Activated naive CD4-positive, alpha-beta T cell treated with anti-CD3 and anti-CD28 coated beads, Interleukin-2, amount 50 U/mL, for 24 hours (primary cell): ENCODE measurements around the gene CHD5.

ENCODE experiments used
- H3K27ac Mint-ChIP-seq: one replicate; pipeline ENCODE4 v1.8.0; 2021; ENCODE audit warnings: mild to moderate bottlenecking, mixed read lengths
- H3K27me3 Mint-ChIP-seq: one replicate; pipeline ENCODE4 v1.8.0; 2021; ENCODE audit warnings: mixed read lengths
- H3K36me3 Mint-ChIP-seq: one replicate; pipeline ENCODE4 v1.8.0; 2021; ENCODE audit warnings: mixed read lengths
- H3K4me1 Mint-ChIP-seq: one replicate; pipeline ENCODE4 v1.8.0; 2021; ENCODE audit warnings: mixed read lengths
- H3K4me3 Mint-ChIP-seq: one replicate; pipeline ENCODE4 v1.8.0; 2021; ENCODE audit warnings: mild to moderate bottlenecking, mixed read lengths
- H3K9me3 Mint-ChIP-seq: one replicate; pipeline ENCODE4 v1.8.0; 2021; ENCODE audit warnings: mixed read lengths

CHD5 gene

GRCh38 chr1:6124746-6125365, 55.3 kb downstream of the CHD5 start:
- H3K4me1 Mint-ChIP-seq, result peaks cover 7% of the 10 kb centered on the region
- no peak overlapping the region for H3K27ac Mint-ChIP-seq
- H3K9me3 Mint-ChIP-seq, result no peaks in the 10 kb centered on the region
- no peak overlapping the region for H3K4me3 Mint-ChIP-seq
- H3K27me3 Mint-ChIP-seq, result peaks cover 2% of the 10 kb centered on the region
- no peaks in the 10 kb centered on the region for H3K36me3 Mint-ChIP-seq

DNA sequence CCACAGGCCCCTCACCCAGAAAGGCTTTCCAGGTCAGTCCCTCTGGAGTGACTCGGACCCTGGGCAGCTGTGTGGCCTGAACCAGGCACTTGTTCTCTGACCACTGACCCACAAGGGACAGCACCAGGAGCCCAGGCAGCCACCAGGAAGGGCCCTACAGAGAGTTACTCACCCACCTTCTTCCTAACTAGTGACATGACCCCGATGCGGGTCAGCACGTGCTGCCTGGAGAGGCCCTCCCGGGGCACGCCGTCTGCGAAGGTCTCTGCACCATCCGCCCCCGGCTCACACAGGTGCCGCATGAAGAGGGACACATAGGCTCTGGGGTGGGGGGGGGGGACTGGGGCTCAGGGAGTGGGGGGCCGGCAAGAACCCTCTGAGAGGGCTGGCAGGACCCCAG, 55.8 kb downstream of the CHD5 start:
- peaks cover 7% of the 10 kb centered on the region for H3K4me1 Mint-ChIP-seq
- H3K27ac Mint-ChIP-seq, result no peak overlapping the region
- H3K36me3 Mint-ChIP-seq, result no peaks in the 10 kb centered on the region
- H3K4me3 Mint-ChIP-seq, result no peak overlapping the region
- peaks cover 2% of the 10 kb centered on the region for H3K27me3 Mint-ChIP-seq
- H3K9me3 Mint-ChIP-seq, result no peaks in the 10 kb centered on the region

- Mint-ChIP-seq H3K36me3 (no peaks in the 10 kb centered on the region), H3K27me3 (peaks cover 2% of the 10 kb centered on the region), H3K9me3 (no peaks in the 10 kb centered on the region), H3K27ac (no peak overlapping the region), H3K4me3 (no peak overlapping the region), H3K4me1 (peaks cover 7% of the 10 kb centered on the region)
These were observed 56.3 kb downstream of the CHD5 start for GRCh38 chr1:6123816-6124215.

DNA sequence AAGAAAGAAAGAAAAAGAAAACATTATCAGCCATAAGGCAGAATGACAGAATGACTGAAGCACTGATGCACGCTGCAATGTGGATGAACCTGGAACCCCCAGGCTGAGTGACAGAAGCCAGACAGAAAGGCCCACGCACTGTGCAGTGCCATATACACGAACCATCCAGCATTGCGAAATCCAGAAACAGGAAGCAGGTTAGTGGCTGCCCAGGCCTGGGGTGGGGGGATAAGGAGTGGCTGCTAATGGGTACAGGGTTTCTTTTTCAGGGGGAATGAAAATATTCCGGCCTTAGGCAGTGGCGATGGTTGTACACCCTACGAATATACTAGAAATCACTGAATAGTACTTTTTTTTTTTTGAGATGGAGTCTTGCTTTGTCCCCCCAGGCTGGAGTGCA, 57.0 kb downstream of the CHD5 start:
- peaks cover 2% of the 10 kb centered on the region for H3K27me3 Mint-ChIP-seq
- H3K4me1 Mint-ChIP-seq, result peaks cover 7% of the 10 kb centered on the region
- H3K9me3 Mint-ChIP-seq, result no peaks in the 10 kb centered on the region
- H3K4me3 Mint-ChIP-seq, result no peak overlapping the region
- H3K36me3 Mint-ChIP-seq, result no peaks in the 10 kb centered on the region
- H3K27ac Mint-ChIP-seq, result no peak overlapping the region

DNA sequence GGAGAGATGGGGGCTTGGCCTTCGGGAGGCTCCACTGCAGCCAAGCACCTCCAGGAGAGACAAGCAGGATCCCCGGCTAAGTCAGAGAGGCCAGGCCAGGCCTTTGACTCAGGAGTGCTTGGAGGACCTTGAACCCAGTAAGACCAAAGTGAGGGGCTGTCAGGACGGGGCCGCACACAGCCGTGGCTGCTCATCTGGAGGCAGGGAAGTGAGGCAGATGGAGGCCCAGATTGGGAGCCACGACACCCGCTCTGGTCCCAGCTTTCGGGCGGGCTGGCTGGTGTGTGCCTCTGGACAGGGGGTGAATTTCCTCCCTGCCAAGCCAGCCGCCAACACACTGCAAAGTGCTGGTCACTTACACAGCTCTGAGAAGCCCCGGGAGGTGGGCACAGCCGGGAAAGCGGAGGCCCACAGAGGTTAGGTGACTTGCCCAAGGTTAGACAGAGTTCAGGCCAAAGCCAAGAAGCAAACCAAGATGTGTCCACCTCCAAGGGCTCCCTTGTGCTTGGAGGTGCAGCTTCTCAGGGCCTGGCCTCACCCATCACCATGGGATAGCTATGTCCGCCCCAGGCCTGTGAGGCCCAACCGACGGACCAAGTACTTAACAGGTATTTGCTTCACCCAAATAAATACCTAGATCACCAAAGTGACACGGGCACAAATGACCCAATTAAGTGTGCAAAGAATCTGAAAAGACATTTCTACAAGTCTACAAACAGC, 58.3 kb downstream of the CHD5 start:
- H3K27me3 Mint-ChIP-seq, result peaks cover 2% of the 10 kb centered on the region
- no peaks in the 10 kb centered on the region for H3K36me3 Mint-ChIP-seq
- H3K9me3 Mint-ChIP-seq, result no peaks in the 10 kb centered on the region
- no peak overlapping the region for H3K27ac Mint-ChIP-seq
- H3K4me3 Mint-ChIP-seq, result no peak overlapping the region
- H3K4me1 Mint-ChIP-seq, result peaks cover 3% of the 10 kb centered on the region

- H3K9me3 Mint-ChIP-seq, result no peaks in the 10 kb centered on the region
- H3K4me3 Mint-ChIP-seq, result no peak overlapping the region
- no peaks in the 10 kb centered on the region for H3K4me1 Mint-ChIP-seq
- no peak overlapping the region for H3K27ac Mint-ChIP-seq
- no peaks in the 10 kb centered on the region for H3K27me3 Mint-ChIP-seq
- no peaks in the 10 kb centered on the region for H3K36me3 Mint-ChIP-seq
These were observed 59.1 kb downstream of the CHD5 start for GRCh38 chr1:6121021-6121421.

DNA sequence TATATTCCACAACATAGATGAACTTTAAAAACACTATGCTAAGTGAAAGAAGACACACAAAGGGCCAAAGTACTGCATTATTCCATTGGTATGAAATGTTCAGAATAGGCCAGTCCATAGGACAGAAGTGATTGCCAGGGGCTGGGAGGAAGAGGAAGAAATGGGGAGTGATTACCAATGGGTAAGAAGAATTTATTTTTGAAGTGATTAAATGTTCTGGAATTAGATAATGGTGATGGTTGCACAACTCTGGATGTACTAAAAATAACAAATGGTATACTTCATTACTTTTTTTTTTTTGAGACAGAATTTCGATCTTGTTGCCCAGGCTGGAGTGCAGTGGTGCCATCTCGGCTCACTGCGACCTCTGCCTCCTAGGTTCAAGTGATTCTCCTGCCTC, 61.7 kb downstream of the CHD5 start:
- Mint-ChIP-seq H3K4me3 (no peak overlapping the region), H3K36me3 (no peaks in the 10 kb centered on the region)

GRCh38 chr1:6117624-6118023, 62.5 kb downstream of the CHD5 start:
- Mint-ChIP-seq H3K36me3 (no peaks in the 10 kb centered on the region), H3K27ac (no peak overlapping the region), H3K4me1 (no peaks in the 10 kb centered on the region), H3K27me3 (no peaks in the 10 kb centered on the region), H3K4me3 (no peak overlapping the region), H3K9me3 (no peaks in the 10 kb centered on the region)

More for the DNA sequence above, 61.7 kb downstream of the CHD5 start:
- Mint-ChIP-seq H3K9me3 (no peaks in the 10 kb centered on the region), H3K4me1 (no peaks in the 10 kb centered on the region), H3K27me3 (no peaks in the 10 kb centered on the region), H3K27ac (no peak overlapping the region)

DNA sequence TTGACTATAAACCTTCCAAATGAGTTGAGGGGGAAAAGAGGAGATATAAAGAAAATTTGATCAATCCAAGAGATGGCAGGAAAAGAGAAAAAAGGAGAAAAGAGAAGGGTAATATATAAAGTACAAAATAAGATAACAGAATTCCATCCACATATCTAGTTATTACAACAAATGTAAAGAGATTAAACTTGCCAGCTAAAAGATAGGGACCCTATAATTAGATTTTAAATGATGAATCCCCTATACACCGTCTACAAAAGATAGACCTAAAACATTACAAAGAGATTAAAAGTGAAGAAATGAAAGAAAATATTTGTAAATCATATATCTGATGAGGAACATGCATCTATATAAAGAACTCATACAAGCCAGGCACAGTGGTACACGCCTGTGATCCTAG, 63.1 kb downstream of the CHD5 start:
- H3K27me3 Mint-ChIP-seq, result no peaks in the 10 kb centered on the region
- no peaks in the 10 kb centered on the region for H3K36me3 Mint-ChIP-seq
- H3K4me1 Mint-ChIP-seq, result no peaks in the 10 kb centered on the region
- no peak overlapping the region for H3K27ac Mint-ChIP-seq
- H3K9me3 Mint-ChIP-seq, result no peaks in the 10 kb centered on the region
- no peak overlapping the region for H3K4me3 Mint-ChIP-seq

GRCh38 chr1:6116137-6116536, 64.0 kb downstream of the CHD5 start:
- Mint-ChIP-seq H3K4me1 (no peaks in the 10 kb centered on the region), H3K27ac (no peak overlapping the region), H3K27me3 (no peaks in the 10 kb centered on the region), H3K9me3 (no peaks in the 10 kb centered on the region), H3K36me3 (no peaks in the 10 kb centered on the region), H3K4me3 (no peak overlapping the region)

- Mint-ChIP-seq H3K4me1 (no peaks in the 10 kb centered on the region), H3K4me3 (no peak overlapping the region), H3K27me3 (peaks cover 2% of the 10 kb centered on the region)
These were observed 66.4 kb downstream of the CHD5 start for GRCh38 chr1:6113745-6114144.

GRCh38 chr1:6113116-6113515, 67.0 kb downstream of the CHD5 start:
- H3K4me1 Mint-ChIP-seq, result no peaks in the 10 kb centered on the region
- H3K36me3 Mint-ChIP-seq, result no peaks in the 10 kb centered on the region
- peak overlapping the region; percentile 2 for H3K27ac Mint-ChIP-seq

More at GRCh38 chr1:6113745-6114144, 66.4 kb downstream of the CHD5 start:
- Mint-ChIP-seq H3K9me3 (no peaks in the 10 kb centered on the region), H3K27ac (no peak overlapping the region), H3K36me3 (no peaks in the 10 kb centered on the region)

DNA sequence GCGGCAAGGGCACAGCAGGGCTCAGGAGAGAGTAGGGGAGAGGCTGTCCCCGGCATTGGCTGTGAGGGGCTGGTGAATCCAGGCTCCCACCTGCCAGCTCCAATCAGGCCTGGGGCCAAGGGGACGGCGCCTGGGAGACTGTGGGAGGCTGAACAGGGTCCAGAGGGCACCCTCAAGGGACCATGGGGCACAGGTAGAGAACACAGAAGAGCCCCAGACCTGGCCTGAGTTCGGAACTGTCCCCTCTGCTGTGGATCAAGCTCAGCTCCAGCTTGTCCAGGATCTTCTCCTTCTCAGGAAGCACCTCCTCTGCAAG, 67.5 kb downstream of the CHD5 start:
- no peaks in the 10 kb centered on the region for H3K4me1 Mint-ChIP-seq
- H3K9me3 Mint-ChIP-seq, result no peaks in the 10 kb centered on the region
- H3K27ac Mint-ChIP-seq, result no peak overlapping the region
- no peaks in the 10 kb centered on the region for H3K36me3 Mint-ChIP-seq
- H3K4me3 Mint-ChIP-seq, result no peak overlapping the region
- peaks cover 9% of the 10 kb centered on the region for H3K27me3 Mint-ChIP-seq

More at GRCh38 chr1:6113116-6113515, 67.0 kb downstream of the CHD5 start:
- H3K9me3 Mint-ChIP-seq, result no peaks in the 10 kb centered on the region
- H3K4me3 Mint-ChIP-seq, result no peak overlapping the region
- peaks cover 7% of the 10 kb centered on the region for H3K27me3 Mint-ChIP-seq

- Mint-ChIP-seq H3K4me1 (no peaks in the 10 kb centered on the region), H3K27ac (no peak overlapping the region), H3K36me3 (no peaks in the 10 kb centered on the region), H3K4me3 (no peak overlapping the region), H3K27me3 (peaks cover 11% of the 10 kb centered on the region), H3K9me3 (no peaks in the 10 kb centered on the region)
These were observed 68.0 kb downstream of the CHD5 start for GRCh38 chr1:6111991-6112689.

DNA sequence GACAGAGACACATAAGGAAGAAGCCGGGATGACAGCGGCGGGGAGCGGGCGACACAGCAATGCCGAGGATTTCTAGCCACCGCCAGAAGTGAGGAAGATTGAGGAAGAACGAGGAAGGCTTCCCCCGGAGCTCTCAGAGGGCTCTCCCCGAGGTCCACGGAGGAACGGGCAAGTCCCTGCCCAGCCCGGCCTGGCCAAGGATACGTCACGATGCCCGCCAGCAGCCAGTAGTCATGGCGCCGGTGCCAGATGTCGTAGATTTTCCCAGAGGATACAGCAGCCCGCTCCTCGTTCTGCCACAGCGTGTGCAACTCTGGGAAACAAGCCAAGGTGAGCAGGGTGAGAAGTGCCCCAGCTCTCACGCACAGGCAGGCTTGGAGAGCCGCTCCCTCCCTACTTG, 68.5 kb downstream of the CHD5 start:
- Mint-ChIP-seq H3K27ac (no peak overlapping the region), H3K9me3 (no peaks in the 10 kb centered on the region), H3K4me3 (no peak overlapping the region), H3K27me3 (peaks cover 11% of the 10 kb centered on the region), H3K36me3 (no peaks in the 10 kb centered on the region), H3K4me1 (no peaks in the 10 kb centered on the region)

DNA sequence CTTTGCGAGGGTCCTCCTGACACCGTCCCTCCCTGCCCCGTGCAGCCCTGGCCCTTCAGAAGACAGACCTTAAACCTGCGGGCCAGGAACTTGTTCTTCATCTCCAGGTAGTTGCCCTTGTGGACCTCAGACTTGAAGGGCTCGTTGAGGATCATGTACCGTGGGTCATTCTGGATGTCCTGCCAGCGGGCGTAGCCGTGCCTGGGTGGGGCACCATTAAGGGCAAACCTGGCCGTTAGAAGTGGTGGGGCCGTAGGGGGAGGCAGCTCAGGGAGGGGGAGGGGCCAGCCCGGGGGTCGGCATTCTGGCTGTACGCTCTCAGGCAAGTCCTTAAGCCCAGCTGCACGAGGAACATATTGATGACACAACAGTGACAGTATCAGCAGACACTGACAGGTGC, 69.8 kb downstream of the CHD5 start:
- Mint-ChIP-seq H3K27me3 (peaks cover 11% of the 10 kb centered on the region), H3K4me1 (no peaks in the 10 kb centered on the region)

More for the DNA sequence above, 69.8 kb downstream of the CHD5 start:
- H3K4me3 Mint-ChIP-seq, result no peak overlapping the region
- H3K36me3 Mint-ChIP-seq, result no peaks in the 10 kb centered on the region
- no peak overlapping the region for H3K27ac Mint-ChIP-seq
- no peaks in the 10 kb centered on the region for H3K9me3 Mint-ChIP-seq
